H9 (cell line): ENCODE results near the gene DLAT. TPM values are rescaled to one million over a fixed set of nuclear protein-coding genes. Genes with fewer than 3 reads are reported as not detected.
A peak's percentile ranks its signal among the peaks of the same experiment; 100 is the strongest.

Experiments
- DNase-seq: peaks from one replicate; pipeline ENCODE4 v3.0.0-alpha.2; 2017
- H2AFZ ChIP-seq: one replicate; pipeline ENCODE4 v1.6.1; 2013; ENCODE audit warnings: mild to moderate bottlenecking, low read length, control low read depth, moderate library complexity
- H2AK5ac ChIP-seq: 2 replicates; pipeline ENCODE4 v1.6.1; 2013; ENCODE audit warnings: low read length, control low read depth, mixed read lengths; ENCODE audit not compliant: insufficient read length
- H2BK120ac ChIP-seq: one replicate; pipeline ENCODE4 v1.6.1; 2013; ENCODE audit warnings: low read depth, mild to moderate bottlenecking, low read length, control low read depth, inconsistent platforms; ENCODE audit not compliant: poor library complexity, severe bottlenecking
- H2BK12ac ChIP-seq: 2 replicates; pipeline ENCODE4 v1.6.1; 2013; ENCODE audit warnings: low read length, control low read depth, mixed read lengths, low read depth; ENCODE audit not compliant: insufficient read length
- H2BK15ac ChIP-seq: 2 replicates; pipeline ENCODE4 v1.6.1; 2013; ENCODE audit warnings: low read depth, low read length, control low read depth
- H2BK20ac ChIP-seq: one replicate; pipeline ENCODE4 v1.6.1; 2013; ENCODE audit warnings: low read depth, mild to moderate bottlenecking, low read length, control low read depth, inconsistent platforms; ENCODE audit not compliant: poor library complexity, severe bottlenecking
- H2BK5ac ChIP-seq: 2 replicates; pipeline ENCODE4 v1.6.1; 2013; ENCODE audit warnings: low read length, control low read depth, mixed read lengths; ENCODE audit not compliant: insufficient read length
- H3K14ac ChIP-seq: 2 replicates; pipeline ENCODE4 v1.6.1; 2013; ENCODE audit warnings: low read length, control low read depth; ENCODE audit not compliant: insufficient read depth
- H3K18ac ChIP-seq: 2 replicates; pipeline ENCODE4 v1.6.1; 2013; ENCODE audit warnings: low read depth, mild to moderate bottlenecking, mixed read lengths, low read length, control low read depth; ENCODE audit not compliant: insufficient read length
- H3K23ac ChIP-seq: 2 replicates; pipeline ENCODE4 v1.6.1; 2013; ENCODE audit warnings: low read length, control low read depth, mixed read lengths, low read depth; ENCODE audit not compliant: insufficient read length
- H3K23me2 ChIP-seq: 2 replicates; pipeline ENCODE4 v1.6.1; 2013; ENCODE audit warnings: low read depth, mild to moderate bottlenecking, mixed read lengths, low read length, control low read depth; ENCODE audit not compliant: insufficient read length, poor library complexity, severe bottlenecking
- H3K27ac ChIP-seq: 2 replicates; pipeline ENCODE4 v1.5.1; 2013; ENCODE audit warnings: low read length, control low read depth, mixed read lengths, low read depth; ENCODE audit not compliant: insufficient read length
- H3K27me3 ChIP-seq: 2 replicates; pipeline ENCODE4 v1.6.1; 2013; ENCODE audit warnings: low read length, control low read depth, inconsistent platforms; ENCODE audit not compliant: insufficient read depth
- H3K4ac ChIP-seq: 2 replicates; pipeline ENCODE4 v1.6.1; 2013; ENCODE audit warnings: low read depth, mild to moderate bottlenecking, control low read depth, inconsistent platforms, low read length, moderate library complexity
- H3K4me1 ChIP-seq: 2 replicates; pipeline ENCODE4 v1.6.1; 2013; ENCODE audit warnings: low read length, control low read depth, inconsistent platforms; ENCODE audit not compliant: insufficient read depth
- H3K4me2 ChIP-seq: 2 replicates; pipeline ENCODE4 v1.6.1; 2013; ENCODE audit warnings: low read length, control low read depth, mixed read lengths; ENCODE audit not compliant: insufficient read length, insufficient read depth
- H3K56ac ChIP-seq: 2 replicates; pipeline ENCODE4 v1.6.1; 2013; ENCODE audit warnings: low read depth, mild to moderate bottlenecking, mixed read lengths, low read length, control low read depth; ENCODE audit not compliant: insufficient read length
- H3K79me1 ChIP-seq: 2 replicates; pipeline ENCODE4 v1.6.1; 2013; ENCODE audit warnings: low read depth, mild to moderate bottlenecking, moderate library complexity, low read length, control low read depth, inconsistent platforms; ENCODE audit not compliant: insufficient read depth, poor library complexity, severe bottlenecking
- H3K79me2 ChIP-seq: 2 replicates; pipeline ENCODE4 v1.6.1; 2013; ENCODE audit warnings: low read length, control low read depth, inconsistent platforms; ENCODE audit not compliant: insufficient read depth
- H3K9ac ChIP-seq: 2 replicates; pipeline ENCODE4 v1.6.1; 2013; ENCODE audit warnings: low read length, control low read depth, mixed read lengths; ENCODE audit not compliant: insufficient read length; ENCODE audit errors: extremely low read depth
- H3K9me3 ChIP-seq: one replicate; pipeline ENCODE4 v1.6.1; 2013; ENCODE audit warnings: low read depth, low read length, inconsistent platforms; ENCODE audit not compliant: control insufficient read depth
- H3T11ph ChIP-seq: one replicate; pipeline ENCODE4 v1.6.1; 2013; ENCODE audit warnings: mild to moderate bottlenecking, low read length, control low read depth, inconsistent platforms
- H4K20me1 ChIP-seq: one replicate; pipeline ENCODE4 v1.6.1; 2013; ENCODE audit not compliant: control insufficient read depth, insufficient read length, insufficient read depth
- H4K5ac ChIP-seq: 2 replicates; pipeline ENCODE4 v1.6.1; 2013; ENCODE audit warnings: low read depth, mild to moderate bottlenecking, mixed read lengths, low read length, control low read depth; ENCODE audit not compliant: insufficient read length
- H4K8ac ChIP-seq: replicated peaks from 2 replicates; pipeline ENCODE4 v1.6.1; 2013; ENCODE audit warnings: low read length, control low read depth, mixed read lengths, low read depth; ENCODE audit not compliant: insufficient read length
- H4K91ac ChIP-seq: 2 replicates; pipeline ENCODE4 v1.6.1; 2013; ENCODE audit warnings: low read depth, mild to moderate bottlenecking, moderate library complexity, mixed read lengths, low read length, control low read depth; ENCODE audit not compliant: insufficient read length
- H3K27ac Mint-ChIP-seq, 3 experiments: 2 replicates in 2 of 3; 3 replicates in 1 of 3; pipeline ENCODE4 v1.8.0; 2020 to 2021; ENCODE audit warnings: mixed read lengths in 3 of 3, mild to moderate bottlenecking in 1 of 3, moderate library complexity in 1 of 3
- H3K27me3 Mint-ChIP-seq: 2 replicates; pipeline ENCODE4 v1.8.0; 2021; ENCODE audit warnings: low read depth, mild to moderate bottlenecking, moderate library complexity, mixed read lengths
- H3K36me3 Mint-ChIP-seq, 3 experiments: 2 replicates in 2 of 3; 3 replicates in 1 of 3; pipeline ENCODE4 v1.8.0; 2020 to 2021; ENCODE audit warnings: low read depth in 3 of 3, mixed read lengths in 3 of 3; ENCODE audit not compliant: insufficient read depth in 1 of 3
- H3K4me1 Mint-ChIP-seq, 2 experiments: 2 replicates each; pipeline ENCODE4 v1.8.0; 2020; ENCODE audit warnings: mixed read lengths in 2 of 2
- H3K4me3 Mint-ChIP-seq, 2 experiments: 2 replicates in 1 of 2; 3 replicates in 1 of 2; pipeline ENCODE4 v1.8.0; 2020 to 2021; ENCODE audit warnings: mild to moderate bottlenecking in 2 of 2, mixed read lengths in 2 of 2, moderate library complexity in 1 of 2
- H3K9me3 Mint-ChIP-seq, 2 experiments: 2 replicates in 1 of 2; 3 replicates in 1 of 2; pipeline ENCODE4 v1.8.0; 2020; ENCODE audit warnings: mild to moderate bottlenecking in 2 of 2, mixed read lengths in 2 of 2, moderate library complexity in 1 of 2
- WGBS: extraction: QIAGEN DNeasy Blood & Tissue Kit; methylation state at CpG from one replicate; pipeline ENCODE4 v1.1.7; 2013; ENCODE audit warnings: missing lambda C conversion rate, low lambda C conversion rate, mixed read lengths; ENCODE audit not compliant: insufficient read length; ENCODE audit errors: extremely low coverage; 5-methylcytosine and 5-hydroxymethylcytosine counted together
- total RNA-seq: library from RNA; stranded (reverse); gene quantifications from 2 replicates; pipeline ENCODE4 v1.2.1, GENCODE V29; 2021
- TF ChIP-seq, protein P1 (sequence below): fragments of 200-600 bp; sonication (generic); conservative IDR thresholded peaks from 3 replicates; pipeline ENCODE4 v1.8.0; 2021; ENCODE audit warnings: antibody characterized with exemption, mild to moderate bottlenecking

Gene DLAT
- total RNA-seq, 1 experiment from 2014 or later = 58.4 TPM

DNA sequence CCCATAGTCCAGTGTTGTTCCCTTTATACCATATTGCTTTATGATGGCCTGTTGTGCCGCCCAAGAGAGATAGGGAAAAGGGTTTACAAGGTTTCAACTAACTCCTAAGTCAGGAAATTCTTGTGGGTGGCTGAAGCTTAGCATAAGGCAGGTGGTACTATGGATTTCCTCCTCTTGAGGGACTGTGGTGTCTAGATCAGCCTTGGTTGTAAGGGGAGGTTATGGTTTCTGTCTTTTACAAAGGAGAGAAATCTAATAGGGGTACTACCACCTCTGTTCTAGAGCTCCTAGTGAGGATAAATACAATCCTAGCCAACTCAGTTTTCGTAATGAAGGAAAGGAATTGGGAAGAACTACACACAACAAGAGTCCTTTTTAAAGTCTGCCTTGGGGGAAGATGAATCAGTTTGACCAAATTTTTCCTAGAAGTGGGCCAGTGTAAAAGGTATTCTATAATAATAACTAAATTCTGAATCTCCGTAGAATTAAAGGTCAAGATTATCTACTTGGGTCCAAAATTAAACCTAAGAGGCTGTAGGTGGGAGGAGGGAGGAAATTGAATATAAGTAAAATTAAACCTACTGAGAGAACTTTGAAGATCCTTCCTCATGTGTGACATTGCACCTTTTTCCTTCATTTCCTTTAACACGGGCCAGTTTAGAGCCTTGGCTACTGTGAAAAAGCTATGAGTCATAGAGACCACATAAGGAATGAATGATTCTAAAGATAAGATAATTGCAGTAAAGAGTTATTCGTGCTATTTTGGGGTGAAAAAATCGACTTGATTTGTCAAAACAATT lies 17.2 kb downstream of the DLAT start:
- Mint-ChIP-seq H3K4me1 (no peaks in the 10 kb centered on the region), H3K27me3 (no peaks in the 10 kb centered on the region), H3K9me3 (no peaks in the 10 kb centered on the region), H3K36me3 (peaks cover 51 to 81% (median 81%) of the 10 kb centered on the region in 3 experiments), H3K27ac (peak overlapping the region in 1 of 3 experiments; percentile 57; a peak in 1 of 7 replicates), H3K4me3 (no peak overlapping the region)
- Histone ChIP-seq H3K14ac (no peak overlapping the region), H2BK5ac (no peak overlapping the region), H2BK12ac (no peak overlapping the region), H2BK20ac (no peak overlapping the region), H3K79me1 (no peaks in the 10 kb centered on the region), H4K5ac (no peak overlapping the region), H3K4me2 (no peak overlapping the region), H2AFZ (no peak overlapping the region), H3K4me1 (no peaks in the 10 kb centered on the region), H3T11ph (no peak overlapping the region), H2BK120ac (no peak overlapping the region), H3K56ac (no peak overlapping the region), H3K79me2 (no peaks in the 10 kb centered on the region), H3K23me2 (no peaks in the 10 kb centered on the region), H3K18ac (no peak overlapping the region), H3K9me3 (no peaks in the 10 kb centered on the region), H4K8ac (no peak overlapping the region), H2BK15ac (no peak overlapping the region), H4K20me1 (no peaks in the 10 kb centered on the region), H4K91ac (no peak overlapping the region), H3K27ac (no peak overlapping the region), H3K9ac (no peak overlapping the region), H2AK5ac (no peak overlapping the region), H3K4ac (no peak overlapping the region), H3K23ac (no peak overlapping the region), H3K27me3 (no peaks in the 10 kb centered on the region; the same call in 1 of the 2 replicates)
- no CpG with 5 or more reads among the region's 6 CpGs for WGBS
- TF ChIP-seq, protein P1, sequence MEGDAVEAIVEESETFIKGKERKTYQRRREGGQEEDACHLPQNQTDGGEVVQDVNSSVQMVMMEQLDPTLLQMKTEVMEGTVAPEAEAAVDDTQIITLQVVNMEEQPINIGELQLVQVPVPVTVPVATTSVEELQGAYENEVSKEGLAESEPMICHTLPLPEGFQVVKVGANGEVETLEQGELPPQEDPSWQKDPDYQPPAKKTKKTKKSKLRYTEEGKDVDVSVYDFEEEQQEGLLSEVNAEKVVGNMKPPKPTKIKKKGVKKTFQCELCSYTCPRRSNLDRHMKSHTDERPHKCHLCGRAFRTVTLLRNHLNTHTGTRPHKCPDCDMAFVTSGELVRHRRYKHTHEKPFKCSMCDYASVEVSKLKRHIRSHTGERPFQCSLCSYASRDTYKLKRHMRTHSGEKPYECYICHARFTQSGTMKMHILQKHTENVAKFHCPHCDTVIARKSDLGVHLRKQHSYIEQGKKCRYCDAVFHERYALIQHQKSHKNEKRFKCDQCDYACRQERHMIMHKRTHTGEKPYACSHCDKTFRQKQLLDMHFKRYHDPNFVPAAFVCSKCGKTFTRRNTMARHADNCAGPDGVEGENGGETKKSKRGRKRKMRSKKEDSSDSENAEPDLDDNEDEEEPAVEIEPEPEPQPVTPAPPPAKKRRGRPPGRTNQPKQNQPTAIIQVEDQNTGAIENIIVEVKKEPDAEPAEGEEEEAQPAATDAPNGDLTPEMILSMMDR = no peak
- DNase-seq = no peak
